Esophagus squamous epithelium (tissue), 5 donors: Measurements from ENCODE around the gene EOLA2. TPM values are rescaled to one million over a fixed set of nuclear protein-coding genes. Genes with fewer than 3 reads are reported as not detected.

Experiments
- DNase-seq: peaks from one replicate; lab custom pipeline; 2025; lab: John Stamatoyannopoulos, UW
- H3K27ac ChIP-seq, 4 donors: fragments of 200-600 bp; sonication (generic); one replicate each; pipeline ENCODE4 v1.5.1; 2016 to 2019; ENCODE audit warnings: mild to moderate bottlenecking in 1 of 4
- H3K27me3 ChIP-seq, 4 donors: fragments of 200-600 bp; sonication (generic); 1 replicate in 3 of 4; 2 replicates in 1 of 4; pipeline versions ENCODE4 v1.5.1 to v1.6.0; 2017 to 2021; ENCODE audit warnings: antibody characterized with exemption in 1 of 4
- H3K36me3 ChIP-seq, 3 donors: fragments of 200-600 bp; sonication (generic); one replicate each; pipeline ENCODE4 v1.5.1; 2016 to 2019
- H3K4me1 ChIP-seq, 3 donors: fragments of 200-600 bp; sonication (generic); one replicate each; pipeline ENCODE4 v1.5.1; 2017 to 2019
- H3K4me3 ChIP-seq, 4 donors: fragments of 200-600 bp; sonication (generic); 1 replicate in 3 of 4; 2 replicates in 1 of 4; pipeline ENCODE4 v1.5.1; 2016 to 2019; ENCODE audit warnings: mild to moderate bottlenecking in 2 of 4, moderate library complexity in 1 of 4
- H3K9me3 ChIP-seq, 3 donors: fragments of 200-600 bp; sonication (generic); one replicate each; pipeline ENCODE4 v1.5.1; 2016 to 2019
- CTCF ChIP-seq, 6 experiments: fragments of 450-650 bp in 4 of 6; fragments of 200-600 bp in 2 of 6; sonication (generic) in 2 of 6; IDR thresholded peaks; one replicate each; pipeline ENCODE4 v1.5.1; 2016 to 2019; ENCODE audit warnings: antibody characterized with exemption in 6 of 6, mild to moderate bottlenecking in 4 of 6, moderate library complexity in 4 of 6
- POLR2A ChIP-seq, 4 donors: fragments of 450-650 bp; IDR thresholded peaks; one replicate each; pipeline ENCODE4 v1.6.1; 2017; ENCODE audit warnings: antibody characterized with exemption in 4 of 4, mild to moderate bottlenecking in 4 of 4, moderate library complexity in 3 of 4
- WGBS, 2 donors: methylation state at CpG; one replicate each; pipeline ENCODE4 v1.1.5; 2018; 5-methylcytosine and 5-hydroxymethylcytosine counted together
- intact Hi-C: fragments of 100-400 bp; cut with DNase I; formaldehyde crosslinking; loops from one replicate; pipeline ENCODE4 v1.15.0; 2022
- total RNA-seq, 4 donors: library from RNA; depleted of rRNA; stranded (reverse); fragments of >200 nt; gene quantifications; one replicate each; pipeline ENCODE4 v1.1.0, GENCODE V29; 2016
- donor health status: DM: yes; HTN: yes; CAD: no.

EOLA2 gene
- total RNA-seq, 4 donors from 2014 or later: 12.7 to 23.3 (median 19.0) TPM

GRCh38 chrX:149962859-149963757 lies 24.8 kb upstream of the EOLA2 start:
- Histone ChIP-seq H3K4me1 (no peaks in the 10 kb centered on the region), H3K27ac (no peak overlapping the region), H3K36me3 (peaks cover 0 to 17% (median 0%) of the 10 kb centered on the region in 3 donors), H3K27me3 (no peaks in the 10 kb centered on the region), H3K9me3 (no peaks in the 10 kb centered on the region), H3K4me3 (no peak overlapping the region)
- intact Hi-C loops: no loop called here
- DNase-seq: no peak
- 28 to 37% methylated on average over 6 to 9 of the region's 9 CpGs for WGBS, 2 donors
- TF ChIP-seq POLR2A (IDR thresholded peaks at IDR 0.05): no peak
- peak in 5 of 6 experiments; percentile 49 to 71 (median 57) for TF ChIP-seq CTCF (IDR thresholded peaks at IDR 0.05)

GRCh38 chrX:149962010-149962409 lies 23.7 kb upstream of the EOLA2 start:
- DNase-seq: no peak
- no peak overlapping the region for H3K4me3 ChIP-seq
- H3K36me3 ChIP-seq: peaks cover 0 to 17% (median 0%) of the 10 kb centered on the region in 3 donors
- H3K27me3 ChIP-seq: no peaks in the 10 kb centered on the region
- no peak overlapping the region for H3K27ac ChIP-seq
- H3K9me3 ChIP-seq: no peaks in the 10 kb centered on the region
- no peaks in the 10 kb centered on the region for H3K4me1 ChIP-seq
- no peak for TF ChIP-seq CTCF (IDR thresholded peaks at IDR 0.05)
- TF ChIP-seq POLR2A (IDR thresholded peaks at IDR 0.05): no peak
- intact Hi-C loops: no loop called here

- intact Hi-C loops: no loop called here
- 74 to 80% methylated on average over 2 of the region's 2 CpGs for WGBS, 2 donors
- H3K27ac ChIP-seq: no peak overlapping the region
- H3K9me3 ChIP-seq: no peaks in the 10 kb centered on the region
- TF ChIP-seq POLR2A (IDR thresholded peaks at IDR 0.05): no peak
- no peaks in the 10 kb centered on the region for H3K27me3 ChIP-seq
- H3K4me1 ChIP-seq: no peaks in the 10 kb centered on the region
- H3K4me3 ChIP-seq: no peak overlapping the region
- no peak for DNase-seq
- peaks cover 0 to 17% (median 0%) of the 10 kb centered on the region in 3 donors for H3K36me3 ChIP-seq
These were observed 23.3 kb upstream of the EOLA2 start for GRCh38 chrX:149961572-149961971.

GRCh38 chrX:149950681-149951080 lies 12.4 kb upstream of the EOLA2 start:
- H3K27ac ChIP-seq: no peak overlapping the region
- WGBS, 2 donors: 0 to 17% methylated on average over 1 of the region's 1 CpG
- H3K27me3 ChIP-seq: no peaks in the 10 kb centered on the region
- H3K9me3 ChIP-seq: no peaks in the 10 kb centered on the region
- no peak overlapping the region for H3K4me3 ChIP-seq
- peak in 5 of 6 experiments; percentile 11 to 36 (median 26) for TF ChIP-seq CTCF (IDR thresholded peaks at IDR 0.05)
- no peak for TF ChIP-seq POLR2A (IDR thresholded peaks at IDR 0.05)
- peaks cover 0 to 41% (median 0%) of the 10 kb centered on the region in 3 donors for H3K36me3 ChIP-seq
- H3K4me1 ChIP-seq: peaks cover 0 to 5% (median 0%) of the 10 kb centered on the region in 3 donors
- no peak for DNase-seq
- intact Hi-C loops: no loop called here

GRCh38 chrX:149949743-149950436 lies 11.6 kb upstream of the EOLA2 start:
- intact Hi-C loops: no loop called here
- H3K4me1 ChIP-seq: peaks cover 0 to 5% (median 0%) of the 10 kb centered on the region in 3 donors

More at GRCh38 chrX:149949743-149950436, 11.6 kb upstream of the EOLA2 start:
- no peak overlapping the region for H3K27ac ChIP-seq
- no peak overlapping the region for H3K4me3 ChIP-seq
- TF ChIP-seq POLR2A (IDR thresholded peaks at IDR 0.05) (no peak), CTCF (IDR thresholded peaks at IDR 0.05) (no peak)
- no peaks in the 10 kb centered on the region for H3K27me3 ChIP-seq
- 55 to 71% methylated on average over 2 to 6 of the region's 6 CpGs for WGBS, 2 donors
- DNase-seq: no peak
- H3K36me3 ChIP-seq: peaks cover 0 to 47% (median 0%) of the 10 kb centered on the region in 3 donors
- no peaks in the 10 kb centered on the region for H3K9me3 ChIP-seq
